PC-3 (cell line): ENCODE data around the gene CNTFR. TPM values are rescaled to one million over a fixed set of nuclear protein-coding genes. Genes with fewer than 3 reads are reported as not detected.
"Not testable (repeated sequence)": the region's sequence is repeated elsewhere in the genome, so short reads cannot be mapped to it uniquely, and the experiment has no call there.

ENCODE experiments used
- ATAC-seq: fragments of 200-7000 bp; cut with Tn5 transposase; 2 replicates; pipeline ENCODE4 v1.9.1; 2020; ENCODE audit warnings: mild to moderate bottlenecking, moderate library complexity
- Bru-seq: library from RNA; stranded (reverse); fragments of 400-500 nt; gene quantifications from one replicate; lab custom pipeline; 2021; lab: Mats Ljungman, UMichigan
- BruChase-seq, 2 experiments: library from RNA; stranded (reverse); fragments of 400-500 nt; gene quantifications; one replicate each; lab custom pipeline; 2021; lab: Mats Ljungman, UMichigan
- BruUV-seq: library from RNA; stranded (reverse); fragments of 400-500 nt; replicated peaks from 2 replicates; lab custom pipeline; 2021; lab: Mats Ljungman, UMichigan
- CTCF ChIA-PET: fragments of 300-600 bp; sonication (Branson Sonifier 250); formaldehyde crosslinking; loops from one replicate; lab custom pipeline; 2022; ENCODE audit warnings: antibody characterized with exemption; lab: Charles Lee
- POLR2A ChIA-PET: fragments of 300-600 bp; sonication (Branson Sonifier 250); formaldehyde crosslinking; loops from one replicate; lab custom pipeline; 2022; ENCODE audit warnings: antibody characterized with exemption; ENCODE audit not compliant: unreplicated experiment; lab: Charles Lee
- DNase-seq: peaks from one replicate; pipeline ENCODE4 v3.0.0-alpha.2; 2015
- H2AFZ ChIP-seq: fragments of 300-600 bp; sonication (generic); 2 replicates; pipeline ENCODE4 v1.6.0; 2016; ENCODE audit warnings: antibody characterized with exemption, low read length
- H3F3A ChIP-seq: fragments of 300-600 bp; sonication (generic); one replicate; pipeline ENCODE4 v1.6.0; 2017; ENCODE audit warnings: antibody characterized with exemption, low read length, control low read depth, mild to moderate bottlenecking; ENCODE audit not compliant: unreplicated experiment
- H3K27ac ChIP-seq: fragments of 300-600 bp; sonication (generic); 2 replicates; pipeline ENCODE4 v1.5.1; 2016; ENCODE audit warnings: mild to moderate bottlenecking, low read length
- H3K27me3 ChIP-seq: fragments of 300-600 bp; sonication (generic); 2 replicates; pipeline ENCODE4 v1.6.1; 2016; ENCODE audit warnings: low read length, mixed read lengths
- H3K36me3 ChIP-seq: fragments of 300-600 bp; sonication (generic); 2 replicates; pipeline ENCODE4 v1.6.1; 2016; ENCODE audit warnings: low read depth, mixed run types, low read length, mixed read lengths
- H3K4me1 ChIP-seq: fragments of 300-600 bp; sonication (generic); 2 replicates; pipeline ENCODE4 v1.5.1; 2016; ENCODE audit warnings: low read length; ENCODE audit not compliant: insufficient read depth
- H3K4me2 ChIP-seq: fragments of 300-600 bp; sonication (generic); 2 replicates; pipeline ENCODE4 v1.6.0; 2016; ENCODE audit warnings: low read length
- H3K4me3 ChIP-seq: fragments of 300-600 bp; sonication (generic); 2 replicates; pipeline ENCODE4 v1.5.1; 2016; ENCODE audit warnings: mild to moderate bottlenecking, low read length, mixed read lengths
- H3K79me2 ChIP-seq: fragments of 300-600 bp; sonication (generic); 2 replicates; pipeline ENCODE4 v1.6.1; 2017; ENCODE audit warnings: low read length, mixed read lengths
- H3K9ac ChIP-seq: fragments of 300-600 bp; sonication (generic); 2 replicates; pipeline ENCODE4 v1.6.0; 2016; ENCODE audit warnings: mild to moderate bottlenecking, low read length
- H3K9me2 ChIP-seq: fragments of 300-600 bp; sonication (generic); replicated peaks from 2 replicates; pipeline ENCODE4 v1.6.1; 2016; ENCODE audit warnings: mixed run types, low read length, mixed read lengths
- H3K9me3 ChIP-seq: fragments of 300-600 bp; sonication (generic); 2 replicates; pipeline ENCODE4 v1.6.1; 2016; ENCODE audit warnings: low read length, mixed read lengths
- H4K20me1 ChIP-seq: fragments of 300-600 bp; sonication (generic); 2 replicates; pipeline ENCODE4 v1.6.1; 2016; ENCODE audit warnings: low read length, mixed read lengths
- EZH2 ChIP-seq: fragments of 300-600 bp; sonication (generic); IDR thresholded peaks from one replicate; pipeline ENCODE4 v1.6.1; 2017; ENCODE audit warnings: antibody characterized with exemption, mild to moderate bottlenecking, low read length; ENCODE audit not compliant: unreplicated experiment
- EZH2phosphoT487 ChIP-seq: fragments of 300-600 bp; sonication (generic); IDR thresholded peaks from 2 replicates; pipeline ENCODE4 v1.6.1; 2018; ENCODE audit warnings: mild to moderate bottlenecking, antibody characterized with exemption, low read length, borderline replicate concordance
- intact Hi-C: fragments of 100-400 bp; cut with micrococcal nuclease; formaldehyde crosslinking; loops from 2 replicates; pipeline ENCODE4 v1.9.0; 2023
- long read RNA-seq: library from polyadenylated mRNA; unstranded; transcript quantifications from one replicate; pipeline ENCODE4 v2.0.0, GENCODE V29; 2021; ENCODE audit not compliant: unreplicated experiment
- total RNA-seq: library from RNA; depleted of rRNA; stranded (reverse); fragments of >200 nt; gene quantifications from 2 replicates; pipeline ENCODE4 v1.2.3, GENCODE V29; 2014; rRNA removed
- TF ChIP-seq, protein P1 (sequence below): fragments of 300-600 bp; sonication (generic); conservative IDR thresholded peaks from 2 replicates; pipeline ENCODE4 v1.5.1; 2017; ENCODE audit warnings: antibody characterized with exemption, low read depth, mild to moderate bottlenecking, low read length

Gene CNTFR, protein sequence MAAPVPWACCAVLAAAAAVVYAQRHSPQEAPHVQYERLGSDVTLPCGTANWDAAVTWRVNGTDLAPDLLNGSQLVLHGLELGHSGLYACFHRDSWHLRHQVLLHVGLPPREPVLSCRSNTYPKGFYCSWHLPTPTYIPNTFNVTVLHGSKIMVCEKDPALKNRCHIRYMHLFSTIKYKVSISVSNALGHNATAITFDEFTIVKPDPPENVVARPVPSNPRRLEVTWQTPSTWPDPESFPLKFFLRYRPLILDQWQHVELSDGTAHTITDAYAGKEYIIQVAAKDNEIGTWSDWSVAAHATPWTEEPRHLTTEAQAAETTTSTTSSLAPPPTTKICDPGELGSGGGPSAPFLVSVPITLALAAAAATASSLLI
- total RNA-seq (not detected in 2 replicates), Bru-seq, nascent RNA (percentile 10 among the genes with signal in this experiment), BruChase-seq, experiment 1, labeled RNA remaining after a 6-hour chase (percentile 18 among the genes with signal in this experiment), BruChase-seq, experiment 2, labeled RNA remaining after a 2-hour chase (percentile 20 among the genes with signal in this experiment)
- long read RNA-seq: 0 reads

DNA sequence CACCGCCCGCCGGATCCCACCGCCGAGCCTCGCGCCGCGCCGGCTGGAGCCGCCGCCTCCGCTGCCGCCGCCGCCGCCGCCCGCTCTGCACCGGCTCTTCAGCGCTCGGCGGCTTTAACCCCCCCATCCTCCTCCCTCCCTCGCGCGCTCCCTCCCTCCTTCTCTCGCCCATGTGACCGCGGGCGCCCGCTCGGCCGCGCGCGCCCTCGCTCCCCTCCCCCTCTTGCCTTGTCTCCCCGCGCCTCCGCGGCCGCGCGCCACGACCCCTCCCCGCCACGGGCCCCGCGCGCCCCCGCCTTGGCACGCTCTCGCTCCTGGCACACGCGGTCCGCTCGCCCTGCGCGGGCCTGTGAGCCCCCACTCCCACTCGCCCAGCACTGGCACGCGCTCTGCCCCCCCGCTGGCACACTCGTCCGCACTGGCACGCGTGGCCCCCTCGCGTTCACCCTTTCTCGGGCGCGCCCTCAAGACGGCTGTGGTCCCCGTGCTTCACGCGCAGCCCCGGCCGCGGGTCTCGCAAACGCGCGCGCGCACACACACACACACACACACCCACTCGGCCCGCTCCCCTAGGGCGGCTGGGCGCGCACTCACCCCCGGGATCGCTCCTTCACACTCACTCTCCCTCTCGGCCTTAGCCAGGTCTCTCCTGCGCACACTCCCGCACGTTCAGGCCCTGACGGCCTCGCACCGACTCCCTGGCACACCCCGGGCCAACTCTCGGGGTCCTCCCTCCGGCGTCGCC, at the start of gene CNTFR:
Gene CNTFR, minus strand, starts transcription at position 89 of the 745 bp plus-strand sequence. CDS start 20,743 bp downstream, outside the sequence.
- no peaks in the 10 kb centered on the region for H3K36me3 ChIP-seq
- BruUV-seq: no TSS peak
- no peak for ATAC-seq
- no peaks in the 10 kb centered on the region for H3K9me2 ChIP-seq
- no peaks in the 10 kb centered on the region for H3K9me3 ChIP-seq
- H3K4me2 ChIP-seq: no peak within 1 kb of the TSS
- DNase-seq: no peak
- peaks cover 55% of the 10 kb centered on the region for H3K27me3 ChIP-seq
- no peak within 1 kb of the TSS for H3K9ac ChIP-seq
- intact Hi-C loops: loop anchor here (2.0 to 5.0 kb wide), 3 partner anchors 88 to 185 kb away; no protein-coding TSS in a partner anchor
- no peaks in the 10 kb centered on the region for H3K79me2 ChIP-seq
- CTCF ChIA-PET: no interaction called here
- TF ChIP-seq EZH2phosphoT487: no peak
- TF ChIP-seq, protein P1, sequence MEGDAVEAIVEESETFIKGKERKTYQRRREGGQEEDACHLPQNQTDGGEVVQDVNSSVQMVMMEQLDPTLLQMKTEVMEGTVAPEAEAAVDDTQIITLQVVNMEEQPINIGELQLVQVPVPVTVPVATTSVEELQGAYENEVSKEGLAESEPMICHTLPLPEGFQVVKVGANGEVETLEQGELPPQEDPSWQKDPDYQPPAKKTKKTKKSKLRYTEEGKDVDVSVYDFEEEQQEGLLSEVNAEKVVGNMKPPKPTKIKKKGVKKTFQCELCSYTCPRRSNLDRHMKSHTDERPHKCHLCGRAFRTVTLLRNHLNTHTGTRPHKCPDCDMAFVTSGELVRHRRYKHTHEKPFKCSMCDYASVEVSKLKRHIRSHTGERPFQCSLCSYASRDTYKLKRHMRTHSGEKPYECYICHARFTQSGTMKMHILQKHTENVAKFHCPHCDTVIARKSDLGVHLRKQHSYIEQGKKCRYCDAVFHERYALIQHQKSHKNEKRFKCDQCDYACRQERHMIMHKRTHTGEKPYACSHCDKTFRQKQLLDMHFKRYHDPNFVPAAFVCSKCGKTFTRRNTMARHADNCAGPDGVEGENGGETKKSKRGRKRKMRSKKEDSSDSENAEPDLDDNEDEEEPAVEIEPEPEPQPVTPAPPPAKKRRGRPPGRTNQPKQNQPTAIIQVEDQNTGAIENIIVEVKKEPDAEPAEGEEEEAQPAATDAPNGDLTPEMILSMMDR: no peak
- no peak for TF ChIP-seq EZH2
- no peak within 1 kb of the TSS for H3K27ac ChIP-seq
- H3F3A ChIP-seq: no peaks in the 10 kb centered on the region
- H2AFZ ChIP-seq: no peak within 1 kb of the TSS
- H4K20me1 ChIP-seq: no peaks in the 10 kb centered on the region
- H3K4me1 ChIP-seq: no peaks in the 10 kb centered on the region
- POLR2A ChIA-PET: no interaction called here
- no peak within 1 kb of the TSS for H3K4me3 ChIP-seq

DNA sequence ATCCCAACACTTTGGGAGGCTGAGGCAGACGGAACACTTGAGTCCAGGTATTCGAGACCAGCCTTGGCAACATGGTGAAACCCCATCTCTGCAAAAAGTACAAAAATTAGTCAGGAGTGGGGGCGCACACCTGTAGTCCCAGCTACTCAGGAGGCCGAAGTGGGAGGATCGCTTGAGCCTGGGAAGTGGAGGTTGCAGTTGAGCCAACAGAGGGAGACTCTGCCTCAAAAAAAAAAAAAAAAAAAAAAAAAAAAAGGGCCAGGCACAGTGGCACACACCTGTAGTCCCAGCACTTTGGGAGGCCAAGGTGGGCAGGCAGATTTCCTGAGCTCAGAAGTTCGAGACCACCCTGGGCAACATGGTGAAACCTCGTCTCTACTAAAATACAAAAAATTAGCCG, 49.8 kb upstream of the CNTFR start:
- H3K4me3 ChIP-seq, ATAC-seq, H3K9me2 ChIP-seq, DNase-seq, BruUV-seq, H3K36me3 ChIP-seq, H2AFZ ChIP-seq, H3K9me3 ChIP-seq, POLR2A ChIA-PET, CTCF ChIA-PET, H3K4me1 ChIP-seq, intact Hi-C loops, H3K27ac ChIP-seq, H3K27me3 ChIP-seq, H3K4me2 ChIP-seq, H4K20me1 ChIP-seq, H3F3A ChIP-seq, H3K9ac ChIP-seq: not testable (repeated sequence)
- peaks cover 25% of the 10 kb centered on the region for H3K79me2 ChIP-seq

DNA sequence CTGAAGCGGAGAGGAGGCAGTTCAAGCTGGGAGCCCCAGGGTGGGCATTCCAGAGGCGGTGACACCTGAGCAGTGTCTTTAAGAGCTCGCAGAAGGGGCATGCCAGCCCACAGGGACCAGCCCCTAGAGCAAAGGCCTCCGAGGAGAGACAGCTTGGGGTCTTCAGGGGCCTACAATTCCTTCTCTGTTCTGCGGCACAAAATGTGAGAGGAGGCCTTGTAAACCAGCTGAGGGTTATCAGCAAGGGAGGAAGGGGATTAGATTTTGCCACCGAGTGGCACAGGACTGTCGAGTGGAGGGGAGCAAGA, 48.6 kb upstream of the CNTFR start:
- Histone ChIP-seq H3K27me3 (no peaks in the 10 kb centered on the region), H3K27ac (no peak overlapping the region), H3K4me1 (peaks cover 5% of the 10 kb centered on the region; the same call in 1 of the 2 replicates), H3K79me2 (peaks cover 25% of the 10 kb centered on the region), H4K20me1 (0 out of 2 replicates have a peak, but pooled peaks cover 4% of the 10 kb centered on the region), H3K9ac (peak overlapping the region; percentile 92), H3F3A (no peaks in the 10 kb centered on the region), H3K4me2 (peak overlapping the region; percentile 93), H3K36me3 (no peaks in the 10 kb centered on the region), H3K9me2 (no peaks in the 10 kb centered on the region), H3K9me3 (no peaks in the 10 kb centered on the region), H3K4me3 (peak overlapping the region; percentile 76), H2AFZ (peak overlapping the region; percentile 89)
- intact Hi-C loops: no loop called here
- ChIA-PET CTCF (interaction anchor here (1.4 kb wide), 1 partner anchor 9 kb away, joined by 3 read pairs; no protein-coding TSS in a partner anchor), POLR2A (interaction anchor here (0.6 kb wide), 1 partner anchor 10 kb away, joined by 5 read pairs; no protein-coding TSS in a partner anchor)
- TSS peak; percentile 89 for BruUV-seq
- no peak for DNase-seq
- no peak for ATAC-seq
- TF ChIP-seq EZH2phosphoT487 (no peak), EZH2 (no peak)
- TF ChIP-seq, protein P1: no peak
